Epithelial cell of esophagus (primary cell): Measurements from ENCODE around the gene KIF5B.
A peak's percentile ranks its signal among the peaks of the same experiment; 100 is the strongest.

ENCODE experiments used
- DNase-seq: peaks from one replicate; pipeline ENCODE4 v3.0.0; 2010; ENCODE audit warnings: low read depth
- H3K4me3 ChIP-seq: 2 replicates; pipeline ENCODE4 v1.5.1; 2011; ENCODE audit warnings: mild to moderate bottlenecking, low read length, control low read depth
- TF ChIP-seq, protein P1 (sequence below): IDR thresholded peaks from 2 replicates; pipeline ENCODE4 v1.5.1; 2011; ENCODE audit warnings: low read depth, mild to moderate bottlenecking, low read length, control low read depth, inconsistent platforms; ENCODE audit not compliant: insufficient read depth; ENCODE audit errors: missing control alignments

KIF5B gene

DNA sequence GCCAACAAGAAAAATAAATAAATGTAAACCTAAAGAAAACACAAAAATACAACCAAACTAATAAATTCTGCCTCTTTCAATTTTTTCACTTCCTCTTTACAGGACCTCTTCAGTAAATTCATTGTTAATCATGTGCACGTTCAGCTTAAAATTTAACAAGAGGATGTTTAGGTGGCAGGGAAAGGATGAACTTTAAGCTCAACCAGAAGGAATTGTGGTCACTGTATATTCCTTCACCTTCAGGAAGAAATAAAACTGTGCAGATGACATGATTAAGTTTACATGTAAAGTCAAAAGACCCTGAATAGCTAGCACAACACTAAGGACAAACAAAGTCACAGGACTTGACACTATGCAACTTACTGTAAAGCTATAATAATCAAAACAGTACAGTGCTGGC lies 33.0 kb downstream of the KIF5B start:
- no peak for DNase-seq
- no peak overlapping the region for H3K4me3 ChIP-seq
- TF ChIP-seq, protein P1, sequence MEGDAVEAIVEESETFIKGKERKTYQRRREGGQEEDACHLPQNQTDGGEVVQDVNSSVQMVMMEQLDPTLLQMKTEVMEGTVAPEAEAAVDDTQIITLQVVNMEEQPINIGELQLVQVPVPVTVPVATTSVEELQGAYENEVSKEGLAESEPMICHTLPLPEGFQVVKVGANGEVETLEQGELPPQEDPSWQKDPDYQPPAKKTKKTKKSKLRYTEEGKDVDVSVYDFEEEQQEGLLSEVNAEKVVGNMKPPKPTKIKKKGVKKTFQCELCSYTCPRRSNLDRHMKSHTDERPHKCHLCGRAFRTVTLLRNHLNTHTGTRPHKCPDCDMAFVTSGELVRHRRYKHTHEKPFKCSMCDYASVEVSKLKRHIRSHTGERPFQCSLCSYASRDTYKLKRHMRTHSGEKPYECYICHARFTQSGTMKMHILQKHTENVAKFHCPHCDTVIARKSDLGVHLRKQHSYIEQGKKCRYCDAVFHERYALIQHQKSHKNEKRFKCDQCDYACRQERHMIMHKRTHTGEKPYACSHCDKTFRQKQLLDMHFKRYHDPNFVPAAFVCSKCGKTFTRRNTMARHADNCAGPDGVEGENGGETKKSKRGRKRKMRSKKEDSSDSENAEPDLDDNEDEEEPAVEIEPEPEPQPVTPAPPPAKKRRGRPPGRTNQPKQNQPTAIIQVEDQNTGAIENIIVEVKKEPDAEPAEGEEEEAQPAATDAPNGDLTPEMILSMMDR: no peak

DNA sequence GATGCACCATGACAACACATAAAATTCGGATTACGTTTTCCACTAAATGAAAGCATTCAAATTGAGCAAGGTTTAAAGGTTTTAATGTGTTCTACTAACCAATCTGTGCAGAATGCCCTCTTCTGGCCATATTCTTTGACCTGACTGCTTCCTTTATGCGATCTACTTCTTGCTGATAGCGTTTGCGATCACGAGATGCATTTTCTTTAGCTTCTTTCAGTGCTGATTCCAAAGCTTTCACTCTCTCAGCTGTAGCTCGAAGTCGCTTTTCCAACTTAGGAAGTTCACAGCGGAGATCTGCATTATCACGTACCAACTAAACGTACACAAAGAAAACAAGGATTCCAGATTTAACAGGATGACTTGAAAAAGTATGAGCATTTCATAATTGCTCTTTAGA lies 39.2 kb downstream of the KIF5B start:
- TF ChIP-seq, protein P1: no peak
- no peak for DNase-seq
- no peak overlapping the region for H3K4me3 ChIP-seq

- H3K4me3 ChIP-seq: no peak overlapping the region
- TF ChIP-seq, protein P1: no peak
- no peak for DNase-seq
Observed at GRCh38 chr10:32015386-32015785, 40.8 kb downstream of the KIF5B start.

GRCh38 chr10:32007026-32007425 lies 49.2 kb downstream of the KIF5B start:
- DNase-seq: no peak
- TF ChIP-seq, protein P1: no peak
- H3K4me3 ChIP-seq: no peak overlapping the region

GRCh38 chr10:32005050-32005449 lies 51.2 kb downstream of the KIF5B start:
- no peak overlapping the region for H3K4me3 ChIP-seq
- TF ChIP-seq, protein P1: peak; percentile 66
- peak; percentile 62 for DNase-seq

DNA sequence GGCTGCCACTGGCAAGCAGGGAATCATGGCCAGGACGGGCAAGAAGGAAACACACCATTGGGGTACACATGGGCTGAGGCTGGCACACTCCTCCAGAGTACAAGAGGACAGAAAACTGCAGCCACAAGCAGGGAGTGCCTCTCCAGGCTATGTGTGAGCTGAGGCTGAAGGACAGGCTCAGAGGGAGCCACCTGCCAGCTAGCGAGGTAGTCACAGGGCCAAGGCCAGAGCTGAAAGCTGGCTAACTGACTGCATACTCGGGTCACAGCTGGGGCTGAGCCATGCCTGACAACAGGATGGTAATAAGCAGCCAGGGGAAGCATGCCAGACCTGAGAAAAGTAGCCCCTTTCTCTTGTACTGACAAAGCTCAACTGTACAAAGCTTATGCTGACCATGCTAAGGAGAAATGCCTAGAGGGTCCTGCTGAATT lies 52.0 kb downstream of the KIF5B start:
- DNase-seq: no peak

DNA sequence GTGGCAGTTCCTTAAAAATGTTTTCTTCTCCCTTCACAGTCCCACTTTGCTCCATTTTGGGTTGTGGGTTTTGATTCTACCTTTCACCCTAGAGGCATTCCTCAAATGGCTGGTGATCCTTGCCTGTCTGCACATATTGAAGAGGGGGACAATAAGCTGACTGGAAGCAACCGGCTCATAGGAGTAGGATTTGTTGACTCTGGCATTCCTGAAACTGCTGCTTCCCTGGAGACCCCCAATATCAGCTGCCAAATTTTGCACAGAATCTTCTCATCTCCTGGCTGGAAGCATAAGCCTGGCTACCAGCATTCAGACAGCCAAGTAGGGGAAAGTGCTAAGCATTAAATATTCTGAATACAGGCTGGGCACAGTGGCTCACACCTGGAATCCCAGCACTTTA lies 53.7 kb downstream of the KIF5B start:
- H3K4me3 ChIP-seq: no peak overlapping the region
- TF ChIP-seq, protein P1: no peak
- DNase-seq: no peak

More for the DNA sequence above, 52.0 kb downstream of the KIF5B start:
- TF ChIP-seq, protein P1: no peak
- no peak overlapping the region for H3K4me3 ChIP-seq
